Measurements from ENCODE around the gene FKBP11.

DNA sequence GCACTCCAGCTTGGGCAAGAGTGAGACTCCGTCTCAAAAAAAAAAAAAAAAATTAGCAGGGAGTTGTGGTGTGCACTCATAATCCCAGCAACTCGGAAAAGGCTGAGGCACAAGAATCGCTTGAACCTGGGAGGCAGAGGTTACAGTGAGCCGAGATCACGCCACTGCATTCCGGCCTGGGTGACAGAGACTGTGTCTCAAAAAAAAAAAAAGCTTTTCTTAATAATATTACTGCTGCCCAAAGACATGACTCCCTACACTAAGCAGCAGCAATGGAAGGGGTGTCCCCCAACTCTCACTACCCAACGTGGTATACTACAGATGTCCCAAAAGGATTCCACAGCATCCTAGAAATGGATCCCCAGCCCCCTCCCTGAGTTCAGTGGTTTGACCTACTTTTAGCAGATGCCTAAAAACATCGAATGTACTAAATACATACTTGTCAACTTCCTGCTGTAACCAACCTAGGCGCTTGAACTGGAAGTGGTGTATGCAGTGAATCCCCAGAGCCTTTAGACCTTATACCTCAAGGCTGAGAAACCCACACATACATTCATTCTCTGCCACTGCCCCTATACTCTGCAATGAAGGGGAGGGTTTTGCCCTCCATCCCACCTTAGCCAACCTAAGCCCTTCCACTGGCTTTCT lies 8.5 kb upstream of the FKBP11 start:
- no peak for TF ChIP-seq POLR2A (IDR thresholded peaks at IDR 0.05)
- TF ChIP-seq, protein P1, sequence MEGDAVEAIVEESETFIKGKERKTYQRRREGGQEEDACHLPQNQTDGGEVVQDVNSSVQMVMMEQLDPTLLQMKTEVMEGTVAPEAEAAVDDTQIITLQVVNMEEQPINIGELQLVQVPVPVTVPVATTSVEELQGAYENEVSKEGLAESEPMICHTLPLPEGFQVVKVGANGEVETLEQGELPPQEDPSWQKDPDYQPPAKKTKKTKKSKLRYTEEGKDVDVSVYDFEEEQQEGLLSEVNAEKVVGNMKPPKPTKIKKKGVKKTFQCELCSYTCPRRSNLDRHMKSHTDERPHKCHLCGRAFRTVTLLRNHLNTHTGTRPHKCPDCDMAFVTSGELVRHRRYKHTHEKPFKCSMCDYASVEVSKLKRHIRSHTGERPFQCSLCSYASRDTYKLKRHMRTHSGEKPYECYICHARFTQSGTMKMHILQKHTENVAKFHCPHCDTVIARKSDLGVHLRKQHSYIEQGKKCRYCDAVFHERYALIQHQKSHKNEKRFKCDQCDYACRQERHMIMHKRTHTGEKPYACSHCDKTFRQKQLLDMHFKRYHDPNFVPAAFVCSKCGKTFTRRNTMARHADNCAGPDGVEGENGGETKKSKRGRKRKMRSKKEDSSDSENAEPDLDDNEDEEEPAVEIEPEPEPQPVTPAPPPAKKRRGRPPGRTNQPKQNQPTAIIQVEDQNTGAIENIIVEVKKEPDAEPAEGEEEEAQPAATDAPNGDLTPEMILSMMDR (IDR thresholded peaks at IDR 0.05): no peak
